GM12878 (cell line): Measurements from ENCODE around the gene CD79A. TPM values are rescaled to one million over a fixed set of nuclear protein-coding genes. Genes with fewer than 3 reads are reported as not detected.
A peak's percentile ranks its signal among the peaks of the same experiment; 100 is the strongest.

Experiments used
- ATAC-seq: fragments of 200-7000 bp; cut with Tn5 transposase; 3 replicates; pipeline ENCODE4 v1.9.1; 2020; ENCODE audit warnings: mild to moderate bottlenecking, moderate library complexity
- BruUV-seq: library from RNA; stranded (reverse); fragments of 400-500 nt; replicated peaks from 2 replicates; lab custom pipeline; 2021; lab: Mats Ljungman, UMichigan
- CTCF ChIA-PET: fragments of 300-600 bp; sonication (Branson Sonifier 250); formaldehyde crosslinking; extraction: SDS; loops from one replicate; lab custom pipeline; 2021; ENCODE audit warnings: inconsistent platforms; lab: Yijun Ruan, JAX
- POLR2A ChIA-PET: fragments of 350-600 bp; formaldehyde crosslinking; extraction: SDS; loops from one replicate; lab custom pipeline; 2021; ENCODE audit warnings: inconsistent platforms; lab: Charles Lee
- RAD21 ChIA-PET: fragments of 300-600 bp; sonication (Branson Sonifier 250); formaldehyde crosslinking; loops from one replicate; lab custom pipeline; 2023; ENCODE audit warnings: antibody characterized with exemption; ENCODE audit not compliant: unreplicated experiment; lab: Charles Lee
- SMC1A ChIA-PET: fragments of 300-600 bp; sonication (Branson Sonifier 250); formaldehyde crosslinking; loops from one replicate; lab custom pipeline; 2023; ENCODE audit not compliant: unreplicated experiment, uncharacterized antibody; lab: Charles Lee
- DNase-seq: peaks from one replicate; pipeline ENCODE4 v3.0.0-alpha.2; 2011; ENCODE audit warnings: low read depth, low spot score
- FAIRE-seq: peaks from 3 replicates; lab custom pipeline; 2011; peaks lifted over from hg19 to GRCh38; lab: Jason Lieb, UNC
- H2AFZ ChIP-seq: 2 replicates; pipeline ENCODE4 v1.6.0; 2011; ENCODE audit warnings: low read depth, low read length, control low read depth; ENCODE audit not compliant: control insufficient read depth
- H3K27ac ChIP-seq: 2 replicates; pipeline ENCODE4 v1.5.1; 2011; ENCODE audit warnings: control low read depth; ENCODE audit not compliant: control insufficient read depth, insufficient read depth
- H3K27me3 ChIP-seq, 2 experiments: replicated peaks in 1 of 2; 2 replicates each; pipeline versions ENCODE4 v1.6.0 to v1.6.1; 2011; ENCODE audit warnings: low read length in 1 of 2; ENCODE audit not compliant: control insufficient read depth in 2 of 2, insufficient read depth in 2 of 2
- H3K36me3 ChIP-seq, 2 experiments: 2 replicates each; pipeline ENCODE4 v1.5.1; 2011; ENCODE audit warnings: low read length in 1 of 2; ENCODE audit not compliant: control insufficient read depth in 2 of 2, insufficient read depth in 2 of 2
- H3K4me1 ChIP-seq: 2 replicates; pipeline ENCODE4 v1.6.1; 2011; ENCODE audit warnings: mild to moderate bottlenecking, low read length, moderate library complexity, mixed read lengths; ENCODE audit not compliant: control insufficient read depth, insufficient read depth
- H3K4me2 ChIP-seq: 2 replicates; pipeline ENCODE4 v1.6.0; 2011; ENCODE audit warnings: control low read depth; ENCODE audit not compliant: control insufficient read depth, insufficient read depth
- H3K4me3 ChIP-seq: fragments of 200-600 bp; sonication (generic); 2 replicates; pipeline ENCODE4 v1.5.1; 2016
- H3K79me2 ChIP-seq: 2 replicates; pipeline ENCODE4 v1.6.0; 2011; ENCODE audit warnings: low read length; ENCODE audit not compliant: control insufficient read depth, insufficient read depth
- H3K9ac ChIP-seq: 2 replicates; pipeline ENCODE4 v1.8.0; 2011; ENCODE audit warnings: low read length, control low read depth, mixed read lengths; ENCODE audit not compliant: control insufficient read depth, insufficient read depth
- H3K9me3 ChIP-seq: replicated peaks from 3 replicates; pipeline ENCODE4 v1.5.1; 2011; ENCODE audit warnings: mild to moderate bottlenecking, low read length; ENCODE audit not compliant: control insufficient read depth, insufficient read depth
- H4K20me1 ChIP-seq: 2 replicates; pipeline ENCODE4 v1.6.0; 2011; ENCODE audit not compliant: control insufficient read depth, insufficient read depth
- CTCF ChIP-seq, 3 experiments: IDR thresholded peaks in 2 of 3; conservative IDR thresholded peaks in 1 of 3; 2 replicates each; pipeline ENCODE4 v1.5.1; 2011; ENCODE audit warnings: low read depth in 3 of 3, low read length in 3 of 3, mild to moderate bottlenecking in 3 of 3, control low read depth in 2 of 3, moderate library complexity in 2 of 3, inconsistent platforms in 1 of 3, mixed read lengths in 1 of 3; ENCODE audit not compliant: control insufficient read depth in 2 of 3, insufficient read depth in 1 of 3; ENCODE audit errors: extremely low read depth in 1 of 3
- USF2 ChIP-seq: IDR thresholded peaks from 2 replicates; pipeline ENCODE4 v1.6.1; 2011; ENCODE audit warnings: low read depth, low read length, improper control_type of control experiment, borderline replicate concordance
- WGBS: methylation state at CpG from one replicate; pipeline ENCODE4 v1.1.6; 2016; ENCODE audit warnings: low lambda C conversion rate; ENCODE audit not compliant: insufficient replicate concordance, insufficient coverage; ENCODE audit errors: missing lambda C conversion rate; 5-methylcytosine and 5-hydroxymethylcytosine counted together
- in situ Hi-C: fragments of 300-500 bp; cut with MboI; formaldehyde crosslinking; loops from 9 replicates; pipeline ENCODE4 v1.14.3; 2018; ENCODE audit warnings: mixed read lengths
- intact Hi-C: fragments of 100-400 bp; cut with micrococcal nuclease; formaldehyde crosslinking; loops from one replicate; pipeline ENCODE4 v1.14.2; 2022; ENCODE audit not compliant: unreplicated experiment
- polyA plus RNA-seq, 11 experiments: library from polyadenylated mRNA; depleted of rRNA in 4 of 11; unstranded in 6 of 11; stranded (reverse) in 5 of 11; fragments of >200 nt; fragmentation: Nextera tagmentation in 4 of 11; fragmentation: Illumina TruSeq in 1 of 11; extraction: Ambion mirVana in 4 of 11; extraction: Trizol in 1 of 11; gene quantifications; 1 replicate in 1 of 11; 2 replicates in 10 of 11; pipeline versions ENCODE4 v1.2.1 to v1.2.3, GENCODE V29; 2011 to 2016; ENCODE audit warnings: inconsistent platforms in 2 of 11, missing spikeins in 2 of 11, low read depth in 1 of 11
- total RNA-seq, 4 experiments: library from RNA; depleted of rRNA in 3 of 4; stranded (reverse); fragments of >200 nt in 3 of 4; fragmentation: Illumina TruSeq in 1 of 4; extraction: Trizol in 1 of 4; gene quantifications; 2 replicates each; pipeline versions ENCODE4 v1.2.1 to v1.2.3, GENCODE V29; 2013 to 2021

The CD79A gene
- total and polyA plus RNA-seq, 10 of the 15 experiments (the other 5 are each of a cell fraction or from before 2014, with no cell fraction given) = 38.8 to 414 (median 282) TPM

- DNase-seq (no peak), FAIRE-seq (no peak), ATAC-seq (peak; percentile 70)
- POLR2A ChIA-PET = no interaction called here
- no peak overlapping the region for H3K27ac ChIP-seq
- RAD21 ChIA-PET = no interaction called here
- CTCF ChIA-PET = interaction anchor here (0.6 kb wide), 2 partner anchors 21 to 231 kb away, joined by 3 to 4 read pairs; no protein-coding TSS in a partner anchor
- H3K4me1 ChIP-seq = no peaks in the 10 kb centered on the region
- no peak overlapping the region for H3K9ac ChIP-seq
- no peak overlapping the region for H3K4me2 ChIP-seq
- SMC1A ChIA-PET = no interaction called here
- no peak overlapping the region for H2AFZ ChIP-seq
- no peaks in the 10 kb centered on the region for H4K20me1 ChIP-seq
- no TSS peak for BruUV-seq
- TF ChIP-seq USF2 = no peak
- TF ChIP-seq CTCF (IDR thresholded peaks at IDR 0.05 in 2 of 3, conservative IDR thresholded peaks at IDR 0.05 in 1 of 3; ENCODE audit: control insufficient read depth in 2 of 3, extremely low read depth in 1 of 3, insufficient read depth in 1 of 3, low read depth in 3 of 3, low read length in 3 of 3) = peak in 2 of 3 experiments; percentile 23 to 37; a peak in 2 of 6 replicates
- in situ Hi-C loops (no loop called here), intact Hi-C loops (no loop called here)
- no peak overlapping the region for H3K4me3 ChIP-seq
- H3K9me3 ChIP-seq = no peaks in the 10 kb centered on the region
- 58% methylated on average over 16 of the region's 19 CpGs for WGBS
- no peaks in the 10 kb centered on the region for H3K27me3 ChIP-seq
- no peaks in the 10 kb centered on the region for H3K79me2 ChIP-seq
- H3K36me3 ChIP-seq = peaks cover 12 to 26% of the 10 kb centered on the region in 2 experiments; a peak in 3 of 4 replicates
Measured at GRCh38 chr19:41895745-41896580, 18.9 kb downstream of the CD79A start.
